ENCODE data around the gene ABCA2.
A peak's percentile ranks its signal among the peaks of the same experiment; 100 is the strongest.

ABCA2 gene

DNA sequence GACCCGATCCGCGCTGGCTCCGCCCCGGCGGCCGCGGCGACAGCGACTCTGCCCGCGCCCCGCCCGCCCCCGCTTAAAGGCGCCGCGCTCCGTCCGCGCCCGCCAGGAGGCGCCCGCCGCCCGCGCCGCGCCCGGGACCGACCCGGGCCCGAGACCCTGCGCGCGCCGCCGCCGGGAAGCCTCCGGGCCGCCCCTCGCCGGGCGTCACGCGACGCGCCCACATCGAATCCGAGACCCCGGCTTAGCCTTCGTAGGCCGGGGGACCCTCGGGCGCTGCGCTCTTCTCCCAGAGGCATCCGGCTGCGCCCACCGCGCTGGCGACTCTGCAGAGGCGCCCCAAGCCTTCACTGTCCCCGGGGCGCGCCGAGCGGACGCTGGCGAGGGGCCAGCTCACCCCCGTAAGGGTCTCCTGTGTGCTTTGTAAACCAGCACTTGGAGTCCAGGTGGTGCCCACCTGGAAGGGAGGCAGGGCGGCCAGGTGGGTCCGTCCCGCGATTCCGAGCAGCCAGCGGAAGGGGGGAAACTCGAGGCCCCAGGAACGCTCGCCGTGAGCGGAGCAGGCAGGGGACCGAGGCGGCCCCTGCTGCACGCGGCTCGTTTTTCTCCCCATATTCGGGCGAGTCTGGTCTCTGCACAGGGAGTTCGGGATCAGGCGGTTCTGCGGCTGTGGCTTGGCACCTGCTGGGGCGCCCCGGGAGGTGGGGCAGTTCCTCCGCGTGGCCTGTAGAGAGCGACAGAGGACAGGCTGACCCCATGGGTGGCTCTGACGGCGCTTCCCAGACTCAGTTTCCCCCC, 423 bp upstream of the ABCA2 start:
- peak; percentile 22 for DNase-seq

DNA sequence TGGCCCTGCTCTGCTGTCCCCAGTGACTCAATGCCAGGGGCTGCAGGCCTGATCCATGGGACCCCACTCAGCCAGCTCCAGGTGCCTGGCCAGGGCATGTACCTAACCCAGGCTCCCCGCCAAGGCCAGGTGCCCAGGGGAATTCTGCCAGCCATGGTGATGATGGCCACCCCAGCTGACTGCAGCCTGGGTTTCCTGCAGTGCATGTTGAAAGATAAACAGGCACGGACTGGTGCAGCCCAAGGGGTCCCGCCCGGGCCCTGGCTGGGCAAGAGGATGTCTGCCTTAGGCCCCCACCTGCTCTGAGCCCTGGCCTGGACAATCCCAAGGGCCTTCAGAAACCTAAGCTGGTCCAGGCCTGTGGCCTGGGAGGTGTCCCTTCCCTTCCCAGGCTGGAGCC, 1.2 kb downstream of the ABCA2 start:
- no peak for DNase-seq

DNA sequence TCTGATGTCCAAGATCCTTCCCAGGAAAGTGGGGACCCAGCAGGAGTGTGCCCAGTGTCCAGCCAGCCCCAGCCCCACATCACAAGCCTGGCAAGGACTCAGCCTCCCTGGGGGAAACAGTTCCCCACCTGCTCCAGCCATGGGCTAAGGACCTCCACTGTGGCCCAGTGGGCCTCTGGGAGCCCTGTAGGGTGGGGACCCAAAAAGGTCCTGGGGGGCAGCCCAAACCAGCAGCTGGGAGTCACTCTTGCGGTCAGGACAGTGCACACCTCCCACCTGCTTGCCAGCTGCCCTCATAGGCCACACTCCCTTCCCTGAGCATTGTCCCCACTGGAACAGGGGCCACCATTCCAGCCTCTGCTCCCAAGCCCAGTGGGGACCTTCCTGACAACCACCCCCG, 1.7 kb downstream of the ABCA2 start:
- DNase-seq: no peak

DNA sequence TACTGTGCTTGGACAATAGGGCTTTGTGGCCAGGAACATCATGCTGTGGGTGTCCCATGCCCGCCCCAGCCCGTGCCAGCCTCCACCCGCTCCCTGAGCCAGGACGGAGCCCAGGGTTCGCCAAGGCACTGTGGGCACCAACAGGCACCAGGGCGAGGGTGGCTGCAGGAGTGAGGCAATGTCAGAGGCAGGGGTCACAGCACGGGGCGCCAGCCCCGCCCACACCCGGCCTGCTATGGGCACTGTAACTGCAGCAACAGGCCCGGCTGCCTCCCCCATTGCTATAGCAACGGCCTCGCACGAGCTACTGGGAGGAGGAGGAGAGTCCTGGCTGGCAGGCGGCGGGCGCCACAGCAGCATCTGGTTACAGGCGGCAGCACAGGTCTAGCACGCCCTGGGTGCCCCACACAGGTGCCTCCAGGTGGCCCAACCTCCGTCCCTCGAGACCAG, 2.5 kb downstream of the ABCA2 start:
- DNase-seq: peak; percentile 85

DNA sequence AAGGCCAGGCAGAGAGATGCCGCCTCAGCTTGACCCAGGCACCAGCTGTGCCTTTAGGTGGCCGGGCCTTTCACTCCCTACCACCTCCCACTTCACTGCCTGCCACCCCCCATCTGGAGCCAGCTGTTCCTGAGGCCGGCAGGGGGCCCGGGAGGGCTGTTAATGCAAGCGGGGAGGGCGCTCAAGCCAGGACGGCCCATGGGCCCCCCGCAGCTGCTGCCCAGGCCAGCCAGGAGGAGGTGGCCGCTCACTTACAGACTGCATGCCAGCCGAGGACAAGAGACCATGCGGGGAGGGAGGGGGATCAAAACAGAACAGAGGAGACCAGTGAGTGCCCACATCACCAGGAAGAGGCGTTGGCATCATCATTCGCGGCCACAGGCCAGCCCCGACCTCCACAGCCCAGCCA, 4.5 kb downstream of the ABCA2 start:
- DNase-seq: no peak

DNA sequence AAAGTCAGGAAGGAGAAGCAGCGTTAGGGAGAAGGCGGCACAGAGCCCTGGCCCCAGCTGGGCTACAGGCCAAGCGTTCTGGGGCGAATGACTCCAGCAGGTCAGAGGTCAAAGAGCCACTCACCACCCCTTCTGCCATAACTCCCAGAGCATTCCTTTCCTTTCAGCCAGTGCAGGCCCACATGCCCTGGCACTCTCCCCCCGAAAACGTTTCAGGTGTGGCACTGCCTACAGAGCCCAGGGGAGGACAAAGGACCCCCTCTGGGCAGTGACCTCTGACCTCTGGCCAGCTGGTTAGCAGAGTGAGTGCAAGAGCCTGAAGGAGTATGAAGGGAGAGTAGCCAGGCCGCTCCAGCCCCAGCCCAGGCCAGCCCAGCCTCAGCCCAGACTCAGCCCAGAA, 4.9 kb downstream of the ABCA2 start:
- no peak for DNase-seq

DNA sequence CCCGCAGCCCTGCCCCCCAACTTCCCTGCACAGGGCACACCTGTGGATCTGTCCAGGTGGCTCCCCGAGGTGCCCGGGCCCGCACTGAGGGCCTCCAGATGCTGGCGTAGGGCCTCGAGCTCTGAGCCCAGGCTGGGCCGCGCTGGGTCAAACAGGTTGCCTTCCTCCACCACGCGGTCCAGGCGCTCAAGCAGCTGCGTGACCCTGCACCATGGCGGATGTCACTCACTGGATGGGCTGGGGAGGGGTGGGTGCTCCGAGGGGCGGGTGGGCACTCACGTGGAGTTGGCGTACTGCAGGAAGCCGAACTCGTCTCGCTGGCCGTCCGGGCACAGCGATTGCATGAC, 5.4 kb downstream of the ABCA2 start:
- DNase-seq: no peak

DNA sequence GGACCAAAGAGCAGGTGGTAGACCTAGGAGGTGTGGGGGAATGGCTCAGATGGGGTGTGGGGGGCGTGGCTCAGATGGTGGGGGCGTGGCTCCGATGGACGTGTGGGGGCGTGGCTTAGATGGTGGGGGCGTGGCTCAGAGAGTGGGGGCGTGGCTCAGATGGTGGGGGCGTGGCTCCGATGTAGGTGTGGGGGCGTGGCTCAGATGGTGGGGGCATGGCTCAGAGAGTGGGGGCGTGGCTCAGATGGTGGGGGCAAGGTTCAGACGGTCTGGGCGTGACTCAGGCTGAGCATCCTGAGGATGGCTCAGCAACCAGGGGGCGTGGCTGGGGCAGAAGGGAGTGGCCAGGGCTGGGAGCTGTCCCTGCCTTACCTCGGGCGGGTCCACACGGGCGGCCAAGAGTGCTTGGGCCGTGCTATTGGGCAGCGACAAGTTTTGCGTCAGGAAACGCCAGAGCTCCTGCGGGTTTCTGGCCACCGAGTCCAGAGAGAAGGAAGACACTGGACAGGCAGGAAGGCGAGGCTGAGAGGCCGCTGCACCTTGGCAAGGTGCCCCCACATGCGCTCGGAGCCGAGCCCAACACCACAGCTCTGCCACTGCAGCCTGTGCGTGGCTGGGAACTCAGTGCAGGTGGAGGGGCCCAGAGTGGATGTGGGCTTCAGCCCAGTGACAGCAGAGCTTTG, 5.9 kb downstream of the ABCA2 start:
- DNase-seq: peak; percentile 14

DNA sequence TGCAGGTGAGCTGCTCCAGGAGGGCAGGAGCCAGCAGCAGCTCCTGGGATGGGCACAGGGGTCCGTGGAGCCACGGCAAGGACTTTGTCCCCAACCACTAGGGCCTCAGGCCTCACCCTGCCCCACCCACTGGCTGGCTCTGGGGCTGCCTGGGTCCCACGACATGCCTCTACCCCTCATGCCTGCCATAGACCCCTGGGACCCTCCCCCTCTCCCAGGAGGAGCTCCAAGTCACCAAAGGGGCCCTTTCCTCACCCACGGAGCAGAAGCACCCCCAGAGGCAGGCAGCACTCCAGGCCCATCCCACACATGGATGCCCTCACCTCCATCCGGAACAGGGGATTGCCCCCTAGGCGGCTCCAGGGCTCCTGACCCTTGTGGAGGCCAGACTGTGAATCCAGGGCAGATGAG, 6.5 kb downstream of the ABCA2 start:
- DNase-seq: no peak

DNA sequence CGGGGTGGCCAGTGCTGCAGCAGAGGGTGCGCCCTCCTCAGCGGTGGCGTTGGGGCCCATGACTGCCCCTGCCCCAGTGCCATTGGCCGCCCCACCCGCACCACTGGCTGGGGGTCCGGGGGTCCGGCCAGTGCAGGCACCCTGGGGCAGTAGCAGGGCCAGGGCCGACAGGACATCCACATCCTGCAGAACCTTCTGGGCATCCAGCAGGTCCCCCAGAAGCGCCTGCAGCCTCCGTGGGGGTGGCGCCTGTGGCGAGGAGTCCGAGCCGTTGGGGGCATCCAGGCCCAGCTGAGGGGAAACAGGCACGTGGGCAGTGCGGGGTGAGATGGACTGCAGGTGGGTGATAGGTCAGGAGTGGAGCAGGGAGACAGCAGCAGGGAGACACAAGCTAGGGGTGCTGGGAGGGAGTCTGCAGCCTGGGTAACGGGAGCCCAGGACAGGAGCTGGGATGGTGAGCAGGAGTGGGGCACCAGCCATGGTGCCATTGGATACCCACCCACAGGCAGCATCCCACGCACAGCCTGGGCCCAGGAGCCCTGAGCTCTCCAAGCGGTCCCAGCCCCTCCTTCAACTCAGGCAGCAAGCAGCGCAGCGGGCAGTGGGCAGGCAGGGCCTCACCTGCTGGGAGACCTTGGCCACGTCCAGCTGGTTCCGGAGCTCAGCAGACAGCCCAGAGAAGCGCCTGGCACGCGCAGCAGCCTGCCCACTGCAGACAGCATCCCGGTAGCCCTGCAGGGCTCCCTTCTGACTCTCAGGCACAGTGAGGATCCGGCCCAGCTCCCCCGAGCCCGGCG, 7.1 kb downstream of the ABCA2 start:
- no peak for DNase-seq

DNA sequence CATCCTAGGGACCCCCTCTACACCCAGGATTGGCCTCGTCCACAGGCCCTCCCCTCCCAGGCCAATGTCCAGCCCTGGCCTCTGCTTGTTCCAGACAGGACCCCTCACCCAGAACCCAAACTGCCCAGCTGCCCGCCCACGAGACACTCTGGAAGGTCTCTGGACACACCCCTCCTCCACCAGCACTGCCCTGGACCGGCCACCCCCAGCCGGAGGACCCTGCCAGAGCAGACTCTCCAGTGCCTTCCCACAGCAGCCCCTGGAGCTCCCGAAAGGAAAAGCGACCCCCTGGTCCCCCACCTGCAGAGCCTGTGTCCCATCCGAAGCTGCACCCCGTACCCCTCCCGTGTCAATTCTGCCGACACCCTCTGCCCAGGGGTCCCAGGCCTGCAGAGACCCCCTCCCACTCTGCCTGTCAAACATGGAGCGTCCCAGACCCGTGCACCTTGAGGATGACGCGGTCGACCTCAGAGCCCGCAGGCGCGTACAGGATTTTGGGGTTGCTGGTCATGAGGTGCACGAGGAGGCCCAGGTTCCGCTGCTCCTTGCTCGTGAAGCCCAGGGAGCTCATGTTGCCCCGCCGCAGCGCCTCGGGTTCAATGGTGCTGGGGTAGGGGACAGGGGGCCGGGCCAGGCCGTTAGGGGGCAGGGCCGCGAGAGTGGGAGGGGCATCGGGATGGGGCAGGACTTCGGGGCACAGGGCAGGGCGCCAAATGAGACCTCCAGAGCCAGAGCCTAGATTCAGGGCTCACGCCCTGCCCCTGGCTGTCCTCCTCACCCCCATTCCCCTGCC, 8.0 kb downstream of the ABCA2 start:
- no peak for DNase-seq

DNA sequence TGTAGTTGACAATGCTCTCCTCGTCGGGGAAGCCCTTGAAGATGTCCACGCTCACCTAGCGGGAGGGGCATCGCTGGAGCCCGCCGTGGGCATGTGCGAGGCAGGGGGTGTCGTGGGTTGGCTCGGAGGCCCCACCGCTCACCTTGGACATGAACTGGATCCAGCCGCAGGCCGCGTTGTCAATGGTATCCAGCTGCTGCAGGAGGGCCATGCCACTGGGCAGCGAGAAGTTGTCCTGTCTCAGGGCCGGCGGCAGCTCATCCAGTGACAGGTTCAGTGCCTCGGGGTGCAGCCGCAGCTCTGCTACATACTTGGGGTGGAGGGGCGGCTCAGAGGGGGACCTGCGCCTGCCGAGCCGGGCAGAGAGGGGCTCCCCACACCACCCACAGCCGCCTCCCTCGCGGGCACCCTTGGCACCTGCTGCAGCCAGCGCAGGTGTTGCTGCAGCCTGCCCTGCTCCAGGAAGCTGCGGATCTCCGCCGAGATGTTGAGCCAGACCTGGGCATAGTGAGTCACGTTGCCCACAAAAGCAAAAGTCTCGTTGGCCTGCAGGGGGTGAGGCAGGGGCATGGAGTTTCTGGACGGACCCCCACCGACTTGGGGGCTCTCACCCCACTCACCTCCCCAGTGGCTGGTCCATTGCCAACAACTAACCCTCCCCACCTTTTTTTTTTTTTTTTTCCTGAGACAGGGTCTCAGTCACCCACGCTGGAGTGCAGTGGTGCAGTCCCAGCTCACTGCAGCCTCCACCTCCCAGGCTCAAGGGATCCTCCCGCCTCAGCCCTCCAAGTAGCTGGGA, 9.1 kb downstream of the ABCA2 start:
- DNase-seq: no peak

DNA sequence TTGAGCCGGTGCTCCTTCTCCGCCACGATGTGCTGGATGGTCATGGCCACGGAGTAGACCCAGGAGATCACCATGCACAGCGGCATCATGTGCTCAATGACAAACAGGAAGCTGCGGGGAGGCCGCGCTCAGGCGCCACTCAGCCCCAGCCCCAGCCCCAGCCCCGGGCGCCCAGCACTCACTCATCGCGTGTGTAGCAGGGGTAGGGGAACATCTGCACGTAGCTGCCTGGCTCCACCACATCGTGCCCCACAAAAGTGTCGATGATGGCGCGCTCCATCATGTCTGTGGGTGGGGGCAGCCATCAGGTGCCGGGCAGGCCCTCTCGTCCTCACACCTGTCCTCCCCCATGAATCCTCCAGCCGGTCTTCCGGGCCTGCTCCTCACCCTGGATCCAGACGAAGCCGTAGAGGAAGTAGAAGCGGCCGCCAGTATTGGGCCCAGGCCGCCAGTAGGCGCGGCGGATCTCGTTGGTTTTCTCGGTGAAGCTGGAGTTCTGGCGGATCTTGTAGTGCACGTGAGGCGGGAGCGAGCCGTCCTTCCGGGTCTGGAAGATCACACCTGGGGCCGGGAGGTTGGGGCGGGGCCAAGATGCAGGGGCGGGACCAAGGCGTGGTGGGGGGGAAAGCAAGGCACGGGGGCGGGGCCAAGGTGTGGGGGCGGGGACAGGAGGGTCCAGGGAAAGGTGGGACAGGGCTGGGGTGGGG, 10.1 kb downstream of the ABCA2 start:
- no peak for DNase-seq

DNA sequence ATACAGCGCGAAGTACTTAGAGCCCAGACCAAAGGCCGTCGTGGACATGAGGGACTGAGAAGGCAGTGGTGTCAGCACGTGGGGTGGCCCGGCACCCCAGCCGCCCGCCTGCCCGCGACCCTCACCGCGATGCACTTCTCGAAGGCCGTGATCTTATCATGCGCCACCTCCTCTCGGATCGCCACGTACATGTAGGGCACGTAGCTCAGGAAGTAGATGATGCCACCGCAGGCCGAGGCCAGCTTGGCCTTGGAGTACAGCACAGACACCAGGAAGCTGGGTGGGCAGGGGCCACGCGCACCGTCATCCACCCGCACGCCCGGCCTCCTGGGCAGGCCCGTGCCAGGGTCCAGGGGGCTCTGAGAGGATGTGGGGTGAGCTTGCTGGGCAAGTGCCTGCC, 11.0 kb downstream of the ABCA2 start:
- no peak for DNase-seq

DNA sequence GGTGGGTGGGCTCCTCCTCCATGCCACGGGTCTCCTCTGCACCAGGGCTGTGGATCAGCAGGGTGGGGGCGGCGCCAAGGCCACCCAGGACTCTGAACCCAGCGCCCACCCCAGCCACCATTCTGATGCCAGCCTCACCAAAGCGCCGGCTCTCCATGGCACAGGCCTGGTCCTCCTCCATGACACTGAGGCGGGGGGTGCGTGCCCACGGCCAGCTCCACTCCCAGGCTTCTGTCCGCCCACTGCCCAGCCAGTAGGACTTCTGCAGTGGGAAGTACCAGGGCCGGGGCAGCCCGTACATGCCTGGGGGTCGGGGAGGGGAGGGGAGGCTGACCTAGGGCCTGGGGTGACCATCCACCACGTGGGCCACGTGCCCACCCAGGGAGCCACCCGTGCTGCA, 11.6 kb downstream of the ABCA2 start:
- no peak for DNase-seq

DNA sequence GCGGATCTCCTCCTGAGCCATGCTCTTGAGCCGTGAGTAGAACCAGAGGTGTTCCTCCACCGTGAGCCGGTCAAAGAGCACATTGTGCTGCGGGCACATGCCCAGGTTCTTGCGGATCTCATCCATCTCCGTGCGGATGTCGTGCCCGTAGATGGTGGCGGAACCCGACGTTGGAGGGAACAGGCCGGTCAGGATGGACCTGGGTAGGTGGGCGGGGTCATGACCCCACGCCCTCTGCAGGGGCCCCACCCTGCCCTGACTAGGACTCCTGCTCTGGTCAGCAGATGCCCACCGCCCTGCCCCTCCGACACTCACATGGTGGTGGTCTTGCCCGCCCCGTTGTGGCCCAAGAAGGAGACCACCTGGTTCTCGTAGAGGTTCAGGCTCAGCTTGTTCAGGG, 12.1 kb downstream of the ABCA2 start:
- no peak for DNase-seq

DNA sequence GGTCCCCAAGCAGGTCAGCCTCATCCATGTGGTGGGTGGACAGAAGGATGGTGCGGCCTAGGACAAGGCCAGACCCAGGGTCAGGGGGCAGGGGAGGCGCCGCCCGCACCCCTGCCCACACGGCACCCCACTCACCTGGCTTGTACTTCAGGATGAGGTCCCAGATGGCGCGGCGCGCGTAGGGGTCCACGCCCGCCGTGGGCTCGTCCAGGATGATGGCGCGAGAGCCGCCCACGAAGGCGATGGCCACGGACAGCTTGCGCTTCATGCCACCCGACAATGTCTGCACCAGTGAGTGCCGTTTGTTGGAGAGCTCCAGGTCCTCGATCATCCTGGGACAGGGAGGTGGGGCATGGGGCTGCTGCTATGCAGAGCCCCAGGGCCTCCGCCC, 12.5 kb downstream of the ABCA2 start:
- DNase-seq: no peak

DNA sequence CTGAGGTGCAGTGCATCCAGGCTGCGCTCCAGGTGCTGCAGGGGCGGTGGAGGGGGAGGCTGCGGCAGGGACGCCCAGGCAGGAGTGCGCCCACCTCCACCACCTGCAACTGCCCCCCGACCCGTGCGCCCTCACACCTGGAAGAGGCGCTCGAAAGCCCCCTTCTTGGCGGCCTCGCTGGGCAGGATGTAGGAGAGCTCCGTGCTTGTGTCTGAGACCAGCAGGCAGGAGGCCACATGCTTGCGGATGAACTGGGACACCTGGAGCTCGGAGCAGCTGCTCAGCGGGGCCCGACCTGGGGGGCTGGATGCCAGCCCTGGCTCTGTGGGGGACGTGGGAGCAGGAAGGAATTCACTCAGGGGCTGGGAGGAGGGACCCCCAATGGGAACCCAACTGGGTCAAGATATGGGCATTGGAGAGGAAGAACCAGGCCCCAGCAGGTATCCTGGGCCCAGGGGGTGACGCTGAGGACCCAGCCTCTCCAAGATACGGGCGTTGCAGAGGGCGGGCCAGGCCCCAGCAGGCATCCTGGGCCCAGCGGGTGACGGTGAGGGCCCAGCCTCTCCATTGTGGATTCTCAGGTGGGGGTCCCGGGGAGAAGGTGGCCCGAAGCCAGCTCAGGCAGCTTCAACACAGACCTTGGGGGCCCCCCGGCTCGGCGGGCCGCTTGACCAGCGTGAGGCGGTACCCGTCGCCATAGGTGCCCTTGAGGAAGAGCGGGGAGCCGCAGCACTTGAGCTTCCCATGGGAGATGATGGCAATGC, 13.1 kb downstream of the ABCA2 start:
- DNase-seq: no peak

DNA sequence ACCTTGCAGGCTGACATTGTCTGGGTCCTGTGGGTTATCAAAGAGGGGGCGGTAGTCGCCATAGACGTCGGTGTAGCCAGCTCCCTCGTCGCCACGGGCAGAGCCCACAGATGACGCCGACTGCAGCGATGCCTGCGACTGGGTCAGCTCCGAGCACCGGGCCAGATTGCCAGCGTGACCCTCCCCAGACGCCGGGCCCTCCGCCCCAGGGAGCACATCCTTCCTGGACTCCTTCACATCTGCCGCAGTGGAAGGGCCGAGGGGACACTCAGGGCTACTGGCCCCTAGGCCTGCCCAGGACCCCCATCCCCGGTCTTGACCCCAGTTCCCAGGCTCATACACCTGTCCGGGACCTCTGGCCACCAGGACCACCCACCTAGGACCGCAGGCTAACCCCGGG, 13.9 kb downstream of the ABCA2 start:
- no peak for DNase-seq

DNA sequence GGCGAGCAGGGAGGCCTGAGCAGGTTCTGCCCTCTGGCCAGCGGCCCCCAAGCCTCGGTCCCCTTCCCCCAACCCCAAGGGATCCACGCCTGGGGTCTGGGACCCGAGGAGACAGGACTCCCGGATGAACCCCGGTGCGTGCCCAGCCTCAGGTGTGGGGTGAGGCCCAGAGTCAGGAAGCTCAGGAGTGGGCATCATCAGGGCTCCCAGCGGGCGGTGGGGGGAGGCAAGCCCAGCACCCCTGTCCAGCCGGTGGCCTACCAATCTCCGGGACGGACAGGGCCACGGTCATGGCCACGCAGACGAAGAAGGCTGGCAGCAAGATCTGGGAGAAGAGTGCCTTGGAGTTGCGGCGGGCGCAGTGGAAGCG, 14.5 kb downstream of the ABCA2 start:
- DNase-seq: no peak

Measured in NCI-H526 treated with DMSO at 0.1 percent for 48 hours (cell line).